ENCODE results near the gene ZMYM2.

The ZMYM2 gene

GRCh38 chr13:20049558-20050473 is 91.3 kb downstream of the ZMYM2 start:
- DNase-seq, result no peak

- no peak for DNase-seq
Observed at GRCh38 chr13:20051366-20051765, 92.8 kb downstream of the ZMYM2 start.

DNA sequence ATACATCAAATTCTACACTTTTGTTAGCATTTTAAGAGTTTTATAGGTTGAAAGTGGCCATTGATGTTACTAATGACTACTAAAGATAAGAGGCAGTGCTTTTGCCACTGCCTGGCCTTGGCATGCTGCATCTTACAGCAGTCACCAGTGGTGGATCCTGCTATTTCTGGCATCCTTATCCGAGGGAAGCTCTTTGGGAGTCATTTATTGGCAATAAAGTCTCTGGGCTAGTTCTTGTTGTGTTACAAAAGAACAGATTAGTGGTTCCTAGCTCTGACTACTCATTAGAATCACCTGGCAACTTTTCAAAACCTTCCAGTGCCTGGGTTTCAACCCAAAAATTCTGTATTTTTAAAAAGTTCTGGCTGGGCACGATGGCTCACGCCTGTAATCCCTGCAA is 94.5 kb downstream of the ZMYM2 start:
- no peak for DNase-seq

DNA sequence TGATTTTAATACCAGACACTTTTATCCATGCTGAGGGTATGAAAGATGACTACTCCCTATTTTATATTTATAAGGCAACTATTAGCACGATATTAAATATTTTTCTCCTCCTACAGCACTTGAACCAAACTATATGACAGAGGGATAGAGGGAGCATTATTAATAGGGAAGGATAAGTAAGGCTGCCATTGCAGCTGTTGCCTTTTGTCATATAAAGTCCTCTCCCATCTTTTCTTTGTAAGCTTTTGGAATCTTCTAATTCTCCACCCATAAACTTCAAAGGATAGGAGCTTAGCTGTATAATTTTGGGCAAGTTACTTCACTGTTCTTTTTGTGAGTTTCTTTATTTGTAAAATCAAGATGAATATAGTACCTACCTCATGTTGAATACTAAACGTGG is 95.4 kb downstream of the ZMYM2 start:
- no peak for DNase-seq

DNA sequence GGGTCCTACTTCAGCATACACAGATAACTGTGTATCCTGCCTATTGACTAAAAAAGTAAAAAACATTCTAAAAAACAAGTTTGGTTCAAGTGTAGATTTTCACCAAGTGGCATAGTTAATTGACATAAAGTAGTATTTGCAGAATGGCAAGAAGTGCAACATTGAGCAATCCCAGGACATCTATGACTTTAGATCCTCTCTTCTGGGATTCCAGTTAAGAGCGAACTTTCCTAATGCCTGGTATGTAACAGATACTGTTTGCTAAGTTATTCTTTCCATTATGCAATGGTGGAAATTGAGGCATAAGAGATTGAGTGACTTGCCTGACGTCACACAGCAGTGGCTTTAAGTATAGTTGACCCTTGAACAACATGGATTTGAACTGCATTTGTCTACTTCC is 96.1 kb downstream of the ZMYM2 start:
- DNase-seq, result no peak

DNA sequence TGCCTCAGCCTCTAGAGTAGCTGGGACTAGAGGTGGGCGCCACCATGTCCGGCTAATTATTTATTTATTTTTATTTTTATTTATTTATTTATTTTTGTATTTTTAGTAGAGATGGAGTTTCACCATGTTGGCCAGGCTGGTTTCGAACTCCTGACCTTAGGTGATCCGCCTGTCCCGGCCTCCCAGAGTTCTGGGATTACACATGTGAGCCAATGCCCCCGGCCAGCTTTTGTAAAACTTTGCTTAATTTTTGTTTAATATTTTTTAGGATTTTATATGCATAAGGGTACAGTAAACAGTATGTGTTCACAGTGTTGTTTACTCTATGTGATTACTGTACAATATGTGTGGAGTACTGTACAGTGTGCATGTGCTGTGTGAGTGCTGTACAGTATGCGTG is 98.7 kb downstream of the ZMYM2 start:
- no peak for DNase-seq

- DNase-seq, result no peak
Observed at GRCh38 chr13:20057963-20058362, 99.4 kb downstream of the ZMYM2 start.

DNA sequence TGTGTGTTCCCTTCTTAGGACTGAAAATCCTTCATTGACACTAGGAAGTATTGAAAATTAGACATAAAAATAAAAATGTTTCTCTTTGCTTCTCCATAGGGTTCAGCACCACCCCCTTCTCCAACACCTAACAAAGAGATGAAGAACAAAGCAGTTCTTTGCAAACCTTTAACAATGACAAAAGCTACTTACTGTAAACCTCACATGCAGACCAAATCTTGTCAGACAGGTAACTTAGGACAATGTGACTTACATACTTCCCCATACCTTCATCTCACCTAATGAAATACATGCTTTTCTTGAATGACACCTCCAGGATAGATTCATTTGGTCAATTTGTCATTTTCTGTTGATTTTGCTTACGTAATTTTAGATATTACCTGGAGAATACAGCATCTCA is 99.9 kb downstream of the ZMYM2 start:
- DNase-seq, result no peak

DNA sequence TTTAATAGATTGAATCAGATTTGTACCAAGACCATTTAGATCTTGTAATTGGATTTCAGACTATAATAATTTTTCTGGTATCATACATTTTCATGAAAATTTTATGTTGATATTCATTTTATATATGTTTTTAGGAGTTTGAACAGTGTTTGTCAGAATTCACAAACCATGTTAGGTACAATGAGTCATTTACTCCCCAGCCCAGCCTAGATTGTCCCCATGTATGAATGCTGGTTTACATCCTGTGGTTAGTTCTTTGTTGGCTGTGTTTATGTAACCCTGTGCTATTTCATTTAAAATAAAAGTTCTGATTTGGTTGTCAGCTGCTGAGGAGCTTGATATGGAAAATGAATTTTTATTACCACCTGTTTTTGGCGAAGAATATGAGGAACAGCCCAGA is 105.6 kb downstream of the ZMYM2 start:
- DNase-seq, result no peak

DNA sequence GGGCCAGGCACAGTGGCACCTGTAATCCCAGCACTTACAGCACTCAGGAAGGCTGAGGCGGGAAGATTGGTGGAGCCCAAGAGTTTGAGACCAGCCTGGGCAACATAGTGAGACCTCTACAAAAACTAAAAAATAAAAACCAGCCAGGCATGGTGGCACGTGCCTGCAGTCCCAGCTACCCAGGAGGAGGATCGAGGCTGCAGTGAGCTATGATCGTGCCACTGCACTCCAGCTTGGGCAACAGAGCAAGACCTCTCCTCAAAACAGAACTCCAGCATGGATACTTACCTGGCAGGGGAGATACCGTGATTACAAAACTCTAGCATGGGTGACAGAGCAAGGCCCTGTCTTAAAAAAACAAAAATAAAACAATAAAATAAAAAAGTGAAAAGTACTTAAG is 107.0 kb downstream of the ZMYM2 start:
- no peak for DNase-seq

GRCh38 chr13:20069956-20070355 is 111.4 kb downstream of the ZMYM2 start:
- no peak for DNase-seq

DNA sequence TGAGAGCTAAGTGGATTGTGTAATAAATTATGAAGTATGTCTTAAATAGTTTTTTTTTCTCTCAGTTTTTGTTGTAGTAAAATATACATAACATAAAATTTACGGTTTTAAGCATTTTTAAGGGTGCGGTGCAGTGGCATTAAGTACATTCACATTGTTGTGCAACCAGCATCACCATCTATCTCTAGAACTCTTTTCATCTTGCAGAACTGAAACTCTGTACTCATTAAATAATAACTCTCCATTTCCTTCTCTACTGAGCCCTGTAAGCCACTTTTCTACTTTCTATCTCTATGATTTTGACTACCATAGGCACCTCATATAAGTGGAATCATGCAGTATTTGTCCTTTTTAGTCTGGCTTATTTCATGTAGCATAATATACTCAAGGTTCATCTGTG is 115.2 kb downstream of the ZMYM2 start:
- DNase-seq, result no peak

DNA sequence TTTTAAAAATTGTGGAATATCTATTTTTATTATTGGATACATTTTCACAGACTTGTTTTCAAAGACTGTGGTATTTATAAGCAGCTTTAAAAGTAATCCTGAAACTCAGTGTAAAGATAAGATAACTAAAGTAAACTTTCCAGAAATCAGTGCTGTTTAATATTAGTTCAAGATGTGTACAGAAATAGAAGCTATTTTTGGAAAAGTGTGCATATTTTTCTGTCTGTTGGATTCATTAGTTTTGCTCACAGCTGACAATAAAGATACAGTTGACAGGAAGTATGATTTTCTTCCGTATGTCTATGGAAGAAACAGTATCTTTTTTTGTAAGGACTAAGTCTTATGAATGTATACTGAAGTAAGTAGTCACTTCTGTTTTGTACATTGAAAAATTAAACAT is 116.4 kb downstream of the ZMYM2 start:
- DNase-seq, result no peak

DNA sequence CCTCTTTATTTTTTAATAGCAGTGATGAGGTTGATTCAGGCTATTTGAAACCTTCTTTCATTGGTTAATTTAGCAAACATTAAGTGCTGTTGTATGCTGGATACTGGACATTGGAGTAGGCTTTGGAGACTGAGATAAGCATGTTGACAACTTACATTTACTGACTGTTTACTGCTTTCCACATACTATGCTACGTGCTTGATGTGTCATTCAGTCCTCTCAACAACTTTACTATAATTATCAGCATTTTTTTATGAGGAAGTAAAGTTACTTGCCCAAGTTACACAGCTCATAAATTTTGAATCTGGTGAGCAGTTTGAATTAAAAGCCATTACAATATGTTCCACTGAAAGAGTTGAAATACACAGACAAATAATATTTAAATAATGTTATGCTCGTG is 118.6 kb downstream of the ZMYM2 start:
- DNase-seq, result no peak

DNA sequence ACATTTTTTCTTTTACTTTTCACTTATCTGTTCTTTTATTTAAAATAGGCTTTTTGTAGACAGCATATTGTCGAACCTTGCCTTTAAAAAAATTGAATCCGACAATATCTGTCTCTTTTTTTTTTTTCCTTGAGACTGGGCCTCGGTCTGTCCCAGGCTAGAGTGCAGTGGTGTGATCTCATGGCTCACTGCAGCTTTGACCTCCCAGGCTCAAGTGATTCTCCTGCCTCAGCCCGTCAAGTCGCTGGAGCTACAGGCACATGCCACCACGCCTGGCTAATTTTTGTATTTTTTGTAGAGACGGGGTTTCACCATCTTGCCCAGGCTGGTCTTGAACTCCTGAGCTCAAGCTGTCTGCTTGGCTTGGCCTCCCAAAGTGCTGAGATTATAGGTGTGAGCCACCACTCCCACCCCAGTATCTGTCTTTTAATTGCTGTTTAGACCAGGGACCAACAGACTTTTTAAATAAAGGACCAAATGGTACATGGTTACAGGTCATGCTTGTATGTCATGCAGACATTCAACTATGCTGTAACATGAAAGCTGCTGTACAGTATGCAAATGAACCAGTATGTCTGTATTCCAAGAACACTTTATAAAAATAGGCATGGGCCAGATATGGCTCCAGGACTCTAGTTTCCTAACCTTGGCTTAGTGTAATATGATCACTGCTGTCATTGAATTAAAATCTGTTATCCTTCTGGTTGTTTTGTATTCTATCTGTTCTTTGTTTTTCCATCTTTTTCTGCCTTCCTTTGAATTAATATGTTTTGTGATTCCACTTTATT is 122.0 kb downstream of the ZMYM2 start:
- DNase-seq, result no peak

DNA sequence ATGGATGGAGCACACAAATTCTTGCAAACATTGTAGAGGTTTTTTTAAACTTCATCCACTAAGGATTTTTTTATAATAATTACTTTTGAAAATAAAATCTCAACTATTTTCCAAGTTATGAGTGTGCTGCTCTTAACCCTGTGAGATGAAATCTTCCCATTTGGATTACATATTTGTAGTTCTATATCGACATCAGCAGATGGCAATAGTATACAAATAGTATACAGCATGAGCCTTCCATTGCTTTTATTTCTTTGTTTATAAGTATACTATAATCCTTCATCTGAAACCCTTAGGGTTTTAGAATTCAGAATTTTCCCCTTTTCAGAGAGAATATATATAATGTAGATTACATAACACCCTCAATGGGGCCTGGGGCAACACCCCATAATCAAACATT is 131.8 kb downstream of the ZMYM2 start:
- DNase-seq, result no peak

DNA sequence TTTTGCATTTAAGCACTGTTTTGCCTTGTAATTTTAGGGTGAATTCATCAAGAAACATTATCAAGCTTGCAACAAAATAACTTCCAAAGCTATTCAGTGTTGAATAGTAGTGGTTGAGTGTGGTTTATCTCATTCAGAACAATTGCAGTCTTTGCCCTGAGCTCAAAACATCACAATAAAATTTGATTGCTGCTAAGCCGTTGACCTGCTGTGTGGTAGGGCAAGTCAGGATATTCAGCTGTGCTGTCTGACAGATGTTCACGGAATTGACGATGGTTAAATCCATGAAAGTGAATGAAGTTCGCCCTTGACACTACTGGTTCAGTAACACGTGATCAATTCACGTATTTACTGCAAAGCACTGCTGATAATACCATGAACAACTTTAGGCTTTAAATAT is 135.4 kb downstream of the ZMYM2 start:
- DNase-seq, result no peak

GRCh38 chr13:20099319-20099718 is 140.8 kb downstream of the ZMYM2 start:
- no peak for DNase-seq

DNA sequence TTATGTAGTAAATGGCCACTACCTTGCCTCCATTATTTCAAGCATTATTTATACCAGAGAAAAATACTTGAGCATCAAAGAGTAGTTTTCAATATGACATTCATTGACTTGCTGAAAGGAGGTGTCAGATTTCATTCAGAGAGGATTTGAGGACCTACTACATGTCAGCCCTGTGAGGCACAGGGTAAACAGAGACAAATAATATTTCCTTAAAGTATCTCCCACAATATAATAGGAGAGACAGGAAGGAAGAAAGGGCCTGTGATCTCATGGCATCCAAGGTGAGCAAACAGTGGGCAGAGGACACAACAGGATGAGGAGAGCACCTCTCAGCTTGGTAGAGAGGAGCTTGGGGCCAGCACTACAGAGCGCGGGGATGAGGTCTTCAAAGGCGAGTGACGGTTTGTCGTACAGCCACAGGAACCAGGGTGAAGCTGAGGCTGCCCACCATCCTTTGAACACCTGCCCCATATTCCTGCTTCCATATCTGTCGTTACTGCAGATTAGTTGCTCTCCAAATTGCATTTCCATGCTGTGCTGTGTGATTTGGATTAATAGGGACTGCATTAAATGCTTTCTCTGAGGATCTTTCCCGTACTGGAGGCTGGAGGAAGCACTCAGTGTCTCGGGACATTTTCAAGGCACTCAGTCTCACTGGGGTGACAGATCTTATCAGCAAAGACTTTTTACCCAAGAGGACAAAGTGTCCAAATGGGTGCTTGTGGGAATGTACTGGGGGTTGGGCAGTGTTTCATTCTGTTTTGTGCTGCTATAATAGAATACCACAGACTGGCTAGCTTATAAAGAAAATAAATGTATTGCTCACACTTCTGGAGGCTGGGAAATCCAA is 143.2 kb downstream of the ZMYM2 start:
- no peak for DNase-seq

DNA sequence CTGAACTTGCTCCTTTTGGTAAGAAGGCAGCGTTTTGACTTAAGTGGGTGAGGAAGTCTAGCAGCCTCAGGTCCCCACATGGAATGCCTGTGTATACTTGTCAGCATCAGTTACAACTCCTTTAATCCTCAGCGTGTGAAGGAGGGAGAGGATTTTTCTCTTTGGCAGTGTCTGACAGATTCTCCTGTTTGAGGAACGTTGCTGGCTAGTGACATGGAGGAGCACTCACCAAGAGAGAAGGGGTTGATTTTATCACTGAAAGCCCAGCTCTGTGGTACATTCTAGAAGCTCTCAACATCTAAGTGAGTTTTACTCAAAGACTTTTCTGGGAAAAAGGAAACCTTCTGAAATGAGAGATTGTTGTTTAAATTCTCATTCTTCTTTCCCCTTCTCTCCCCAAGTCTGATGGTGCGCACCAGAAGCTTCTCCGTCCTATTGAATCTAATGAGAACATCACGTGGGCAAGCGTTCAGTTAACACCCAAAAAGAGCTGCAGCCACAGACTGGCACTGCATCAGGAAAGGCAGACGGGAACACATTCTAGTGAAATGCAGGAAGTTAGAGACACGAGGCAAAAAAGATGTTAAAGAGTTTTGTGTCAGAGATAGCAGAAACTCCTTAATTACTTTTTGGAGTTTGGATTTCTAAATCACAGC is 144.1 kb downstream of the ZMYM2 start:
- DNase-seq, result no peak

- DNase-seq, result no peak
Observed at GRCh38 chr13:20105161-20105689, 146.7 kb downstream of the ZMYM2 start.

- no peak for DNase-seq
Observed at GRCh38 chr13:20106742-20107141, 148.2 kb downstream of the ZMYM2 start.

DNA sequence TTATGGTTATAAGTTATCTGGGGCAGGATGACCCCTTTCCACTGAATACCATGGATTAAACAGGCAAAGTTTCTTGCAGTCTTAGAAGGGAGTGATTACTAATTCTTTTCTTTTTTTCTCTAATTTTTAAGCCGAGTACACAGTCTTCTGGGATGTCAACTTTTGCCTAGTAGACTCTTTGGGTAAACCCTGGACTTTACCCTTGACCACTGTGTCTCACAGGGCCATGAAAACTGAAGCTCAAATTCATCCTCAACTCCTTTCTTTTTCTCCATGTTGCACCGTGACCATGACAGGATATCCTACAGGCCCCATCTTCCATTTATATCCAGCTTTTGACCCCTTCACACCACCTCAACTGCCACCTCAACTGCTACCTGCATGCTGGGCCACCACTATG is 150.5 kb downstream of the ZMYM2 start:
- no peak for DNase-seq
